HepG2 (cell line): Measurements from ENCODE around the gene HYDIN. TPM values are rescaled to one million over a fixed set of nuclear protein-coding genes. Genes with fewer than 3 reads are reported as not detected.

Source experiments
- ATAC-seq: fragments of 200-7000 bp; cut with Tn5 transposase; 3 replicates; pipeline ENCODE4 v1.9.1; 2020; ENCODE audit warnings: mild to moderate bottlenecking, moderate library complexity
- BruUV-seq: library from RNA; stranded (reverse); fragments of 400-500 nt; replicated peaks from 2 replicates; lab custom pipeline; 2021; lab: Mats Ljungman, UMichigan
- CTCF ChIA-PET: fragments of 300-600 bp; formaldehyde crosslinking; extraction: SDS; loops from one replicate; lab custom pipeline; 2021; ENCODE audit warnings: low total read pairs, inconsistent platforms, low intra/inter-chr PET ratio; lab: Yijun Ruan, JAX
- POLR2A ChIA-PET: fragments of 350-600 bp; sonication (Branson Sonifier 250); formaldehyde crosslinking; loops from one replicate; lab custom pipeline; 2020; ENCODE audit warnings: antibody characterized with exemption, inconsistent platforms; lab: Yijun Ruan, JAX
- DNase-seq: peaks from one replicate; pipeline ENCODE4 v3.0.0-alpha.2; 2015; ENCODE audit warnings: low spot score
- FAIRE-seq: peaks from 3 replicates; lab custom pipeline; 2011; peaks lifted over from hg19 to GRCh38; lab: Jason Lieb, UNC
- H2AFZ ChIP-seq: one replicate; pipeline ENCODE4 v1.6.1; 2011; ENCODE audit warnings: low read length, inconsistent platforms
- H3K27ac ChIP-seq: fragments of 300-600 bp; 3 replicates; pipeline ENCODE4 v1.8.0; 2011; ENCODE audit warnings: mixed run types, mild to moderate bottlenecking, mixed read lengths, low read length, inconsistent platforms; ENCODE audit not compliant: insufficient read depth; ENCODE audit errors: extremely low read length
- H3K27me3 ChIP-seq, 2 experiments: fragments of 200-600 bp in 1 of 2; 2 replicates in 1 of 2; 3 replicates in 1 of 2; pipeline versions ENCODE4 v1.6.0 to v1.8.0; 2011; ENCODE audit warnings: low read length in 2 of 2, mild to moderate bottlenecking in 2 of 2, moderate library complexity in 2 of 2, inconsistent platforms in 1 of 2; ENCODE audit not compliant: insufficient read depth in 2 of 2, control insufficient read depth in 1 of 2
- H3K36me3 ChIP-seq, 2 experiments: fragments of 200-600 bp in 1 of 2; replicated peaks in 1 of 2; 2 replicates in 1 of 2; 3 replicates in 1 of 2; pipeline versions ENCODE4 v1.5.1 to v1.8.0; 2011; ENCODE audit warnings: low read length in 2 of 2, inconsistent platforms in 1 of 2; ENCODE audit not compliant: insufficient read depth in 2 of 2, control insufficient read depth in 1 of 2
- H3K4me1 ChIP-seq: 2 replicates; pipeline ENCODE4 v1.5.1; 2012; ENCODE audit warnings: low read length, inconsistent platforms; ENCODE audit not compliant: insufficient read depth
- H3K4me2 ChIP-seq: 2 replicates; pipeline ENCODE4 v1.6.0; 2011; ENCODE audit warnings: low read depth, low read length, inconsistent platforms
- H3K4me3 ChIP-seq, 3 experiments: fragments of 200-600 bp in 1 of 3; sonication (generic), shearing (Covaris generic) in 1 of 3; replicated peaks in 1 of 3; 2 replicates each; pipeline ENCODE4 v1.5.1; 2011 to 2016; ENCODE audit warnings: low read length in 3 of 3, inconsistent platforms in 2 of 3, low read depth in 2 of 3, mild to moderate bottlenecking in 2 of 3, control low read depth in 1 of 3, mixed read lengths in 1 of 3; ENCODE audit not compliant: insufficient read depth in 1 of 3
- H3K79me2 ChIP-seq: one replicate; pipeline ENCODE4 v1.6.1; 2011; ENCODE audit warnings: low read length, inconsistent platforms; ENCODE audit not compliant: insufficient read depth
- H3K9ac ChIP-seq: 2 replicates; pipeline ENCODE4 v1.6.0; 2011; ENCODE audit warnings: mild to moderate bottlenecking, low read depth, low read length, inconsistent platforms; ENCODE audit not compliant: insufficient read depth
- H3K9me3 ChIP-seq: 2 replicates; pipeline ENCODE4 v1.5.1; 2012; ENCODE audit warnings: mild to moderate bottlenecking, low read length
- H4K20me1 ChIP-seq: 2 replicates; pipeline ENCODE4 v1.6.0; 2011; ENCODE audit warnings: inconsistent platforms, mild to moderate bottlenecking, low read length, moderate library complexity; ENCODE audit not compliant: insufficient read depth
- NCOA5 ChIP-seq: sonication (generic); formaldehyde crosslinking; IDR thresholded peaks from 2 replicates; pipeline ENCODE4 v1.4.0; 2020; ENCODE audit warnings: missing genetic modification reagents
- NR2F1 ChIP-seq, 2 experiments: fragments of 450-650 bp in 1 of 2; formaldehyde crosslinking in 1 of 2; IDR thresholded peaks; 2 replicates each; pipeline versions ENCODE4 v1.5.0 to v1.6.1; 2016 to 2020; ENCODE audit warnings: mild to moderate bottlenecking in 1 of 2, missing compliant biosample characterization in 1 of 2, missing genetic modification reagents in 1 of 2, moderate library complexity in 1 of 2
- PHF20 ChIP-seq: sonication (generic); formaldehyde crosslinking; IDR thresholded peaks from 2 replicates; pipeline ENCODE4 v1.5.0; 2020; ENCODE audit warnings: mild to moderate bottlenecking, missing genetic modification reagents
- RARA ChIP-seq: IDR thresholded peaks from 2 replicates; pipeline ENCODE4 v1.6.1; 2016; ENCODE audit warnings: missing genetic modification reagents, missing compliant biosample characterization
- REL ChIP-seq: sonication (generic); formaldehyde crosslinking; conservative IDR thresholded peaks from 2 replicates; pipeline ENCODE4 v1.8.0; 2022; ENCODE audit warnings: mild to moderate bottlenecking, missing genetic modification reagents, moderate library complexity
- RELA ChIP-seq: sonication (generic); formaldehyde crosslinking; IDR thresholded peaks from 2 replicates; pipeline ENCODE4 v1.4.0; 2020; ENCODE audit warnings: missing genetic modification reagents
- WGBS: methylation state at CpG from one replicate; pipeline ENCODE4 v1.1.6; 2017; ENCODE audit warnings: low lambda C conversion rate; 5-methylcytosine and 5-hydroxymethylcytosine counted together
- in situ Hi-C: cut with HindIII; loops from 2 replicates; pipeline ENCODE4 v1.10.0; 2017; ENCODE audit warnings: low pct_unique_long_range_greater_than_20kb; ENCODE audit not compliant: extremely low pct_ligation_motif_present
- intact Hi-C: fragments of 100-400 bp; cut with micrococcal nuclease; formaldehyde crosslinking; loops from one replicate; pipeline ENCODE4 v1.10.0; 2022; ENCODE audit not compliant: unreplicated experiment
- polyA plus RNA-seq, 8 experiments: library from polyadenylated mRNA; depleted of rRNA in 3 of 8; stranded (reverse) in 7 of 8; unstranded in 1 of 8; fragments of >200 nt; fragmentation: Illumina TruSeq in 4 of 8; extraction: Trizol in 4 of 8; gene quantifications; 2 replicates each; pipeline versions ENCODE4 v1.2.1 to v1.2.3, GENCODE V29; 2011 to 2016; ENCODE audit warnings: low read depth in 4 of 8, missing spikeins in 1 of 8, mixed read lengths in 1 of 8; ENCODE audit not compliant: insufficient read depth in 1 of 8
- total RNA-seq, 5 experiments: library from RNA; depleted of rRNA; stranded (reverse); fragments of >200 nt; fragmentation: Illumina TruSeq; extraction: Trizol; gene quantifications; 2 replicates each; pipeline ENCODE4 v1.2.3, GENCODE V29; 2016; ENCODE audit warnings: low read depth in 1 of 5
- TF ChIP-seq, protein P1 (sequence below): sonication (generic); formaldehyde crosslinking; IDR thresholded peaks from 2 replicates; pipeline ENCODE4 v1.4.0; 2020; ENCODE audit warnings: missing genetic modification reagents
- TF ChIP-seq, protein P2 (sequence below): sonication (generic); formaldehyde crosslinking; IDR thresholded peaks from 2 replicates; pipeline ENCODE4 v1.4.0; 2020; ENCODE audit warnings: mild to moderate bottlenecking, low read depth, missing genetic modification reagents
- TF ChIP-seq, protein P3 (sequence below): IDR thresholded peaks from 2 replicates; pipeline ENCODE4 v1.4.0; 2020; ENCODE audit warnings: mild to moderate bottlenecking, missing genetic modification reagents
- TF ChIP-seq, protein P4 (sequence below): sonication (generic); formaldehyde crosslinking; IDR thresholded peaks from 2 replicates; pipeline ENCODE4 v1.4.0; 2020; ENCODE audit warnings: missing genetic modification reagents, borderline replicate concordance

The HYDIN gene
- total and polyA plus RNA-seq, 2 of the 13 experiments (the other 11 are each of a cell fraction or from before 2014, with no cell fraction given), result not detected

DNA sequence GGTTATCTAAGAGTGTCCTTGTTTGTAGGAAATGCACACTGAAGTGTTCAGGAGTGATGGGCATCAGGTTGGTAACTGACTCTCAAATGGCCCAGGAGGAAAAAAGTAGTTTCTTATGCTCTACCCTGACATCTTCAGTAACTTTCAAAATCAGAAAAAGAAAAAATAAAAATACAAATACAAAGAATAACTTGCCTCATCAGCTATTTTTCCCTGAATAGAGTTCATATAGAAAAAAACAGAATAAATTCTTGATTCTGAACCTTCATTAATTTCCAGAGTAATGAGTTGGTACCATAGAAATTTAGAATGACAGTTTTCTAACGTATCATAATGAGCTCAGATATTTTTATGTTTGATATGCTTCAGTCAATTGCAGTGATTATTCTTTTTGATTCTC is 27.2 kb upstream of the HYDIN start (continued):
- TF ChIP-seq, protein P1, sequence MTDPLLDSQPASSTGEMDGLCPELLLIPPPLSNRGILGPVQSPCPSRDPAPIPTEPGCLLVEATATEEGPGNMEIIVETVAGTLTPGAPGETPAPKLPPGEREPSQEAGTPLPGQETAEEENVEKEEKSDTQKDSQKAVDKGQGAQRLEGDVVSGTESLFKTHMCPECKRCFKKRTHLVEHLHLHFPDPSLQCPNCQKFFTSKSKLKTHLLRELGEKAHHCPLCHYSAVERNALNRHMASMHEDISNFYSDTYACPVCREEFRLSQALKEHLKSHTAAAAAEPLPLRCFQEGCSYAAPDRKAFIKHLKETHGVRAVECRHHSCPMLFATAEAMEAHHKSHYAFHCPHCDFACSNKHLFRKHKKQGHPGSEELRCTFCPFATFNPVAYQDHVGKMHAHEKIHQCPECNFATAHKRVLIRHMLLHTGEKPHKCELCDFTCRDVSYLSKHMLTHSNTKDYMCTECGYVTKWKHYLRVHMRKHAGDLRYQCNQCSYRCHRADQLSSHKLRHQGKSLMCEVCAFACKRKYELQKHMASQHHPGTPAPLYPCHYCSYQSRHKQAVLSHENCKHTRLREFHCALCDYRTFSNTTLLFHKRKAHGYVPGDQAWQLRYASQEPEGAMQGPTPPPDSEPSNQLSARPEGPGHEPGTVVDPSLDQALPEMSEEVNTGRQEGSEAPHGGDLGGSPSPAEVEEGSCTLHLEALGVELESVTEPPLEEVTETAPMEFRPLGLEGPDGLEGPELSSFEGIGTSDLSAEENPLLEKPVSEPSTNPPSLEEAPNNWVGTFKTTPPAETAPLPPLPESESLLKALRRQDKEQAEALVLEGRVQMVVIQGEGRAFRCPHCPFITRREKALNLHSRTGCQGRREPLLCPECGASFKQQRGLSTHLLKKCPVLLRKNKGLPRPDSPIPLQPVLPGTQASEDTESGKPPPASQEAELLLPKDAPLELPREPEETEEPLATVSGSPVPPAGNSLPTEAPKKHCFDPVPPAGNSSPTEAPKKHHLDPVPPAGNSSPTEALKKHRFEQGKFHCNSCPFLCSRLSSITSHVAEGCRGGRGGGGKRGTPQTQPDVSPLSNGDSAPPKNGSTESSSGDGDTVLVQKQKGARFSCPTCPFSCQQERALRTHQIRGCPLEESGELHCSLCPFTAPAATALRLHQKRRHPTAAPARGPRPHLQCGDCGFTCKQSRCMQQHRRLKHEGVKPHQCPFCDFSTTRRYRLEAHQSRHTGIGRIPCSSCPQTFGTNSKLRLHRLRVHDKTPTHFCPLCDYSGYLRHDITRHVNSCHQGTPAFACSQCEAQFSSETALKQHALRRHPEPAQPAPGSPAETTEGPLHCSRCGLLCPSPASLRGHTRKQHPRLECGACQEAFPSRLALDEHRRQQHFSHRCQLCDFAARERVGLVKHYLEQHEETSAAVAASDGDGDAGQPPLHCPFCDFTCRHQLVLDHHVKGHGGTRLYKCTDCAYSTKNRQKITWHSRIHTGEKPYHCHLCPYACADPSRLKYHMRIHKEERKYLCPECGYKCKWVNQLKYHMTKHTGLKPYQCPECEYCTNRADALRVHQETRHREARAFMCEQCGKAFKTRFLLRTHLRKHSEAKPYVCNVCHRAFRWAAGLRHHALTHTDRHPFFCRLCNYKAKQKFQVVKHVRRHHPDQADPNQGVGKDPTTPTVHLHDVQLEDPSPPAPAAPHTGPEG (CRISPR knock-in tag), result no peak
- no peak for TF ChIP-seq NCOA5
- TF ChIP-seq RELA, result no peak
- no peak for TF ChIP-seq PHF20 (CRISPR knock-in tag)

DNA sequence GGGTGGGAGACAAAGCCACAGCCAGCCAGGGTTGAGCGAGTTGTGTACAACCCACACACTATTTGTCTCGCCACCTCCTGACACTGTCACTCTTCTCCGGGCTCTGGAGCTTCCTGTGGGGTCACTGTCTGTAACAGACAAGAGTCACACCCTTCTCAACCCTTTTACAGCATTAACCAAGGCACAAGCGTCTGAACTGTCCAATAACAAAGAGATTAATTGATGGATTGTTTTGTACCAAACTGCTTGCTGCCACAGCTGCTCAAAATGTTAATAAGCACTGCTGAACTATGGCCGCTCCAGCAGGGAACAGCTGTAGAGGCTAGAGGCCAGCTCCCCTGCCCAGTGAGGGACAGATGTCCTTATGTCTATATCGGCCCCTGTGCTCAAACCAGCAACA is 25.2 kb upstream of the HYDIN start:
- Histone ChIP-seq H2AFZ (no peak overlapping the region), H4K20me1 (no peaks in the 10 kb centered on the region), H3K27ac (no peak overlapping the region), H3K36me3 (no peaks in the 10 kb centered on the region), H3K4me3 (no peak overlapping the region), H3K4me1 (no peaks in the 10 kb centered on the region), H3K9me3 (no peaks in the 10 kb centered on the region), H3K4me2 (no peak overlapping the region), H3K9ac (no peak overlapping the region), H3K79me2 (no peaks in the 10 kb centered on the region), H3K27me3 (peaks cover 0 to 23% of the 10 kb centered on the region in 2 experiments; a peak in 2 of 5 replicates)
- DNase-seq (no peak), ATAC-seq (peak; percentile 35; the same call in 1 of the 3 replicates), FAIRE-seq (no peak)
- intact Hi-C loops, result loop anchor here (2.0 kb wide), 1 partner anchor 53 kb away; no protein-coding TSS in a partner anchor
- ChIA-PET CTCF (no interaction called here), POLR2A (no interaction called here)
- WGBS, result 0% methylated on average over 6 of the region's 6 CpGs
- BruUV-seq, result no TSS peak
- in situ Hi-C loops, result no loop called here
- TF ChIP-seq, protein P2, sequence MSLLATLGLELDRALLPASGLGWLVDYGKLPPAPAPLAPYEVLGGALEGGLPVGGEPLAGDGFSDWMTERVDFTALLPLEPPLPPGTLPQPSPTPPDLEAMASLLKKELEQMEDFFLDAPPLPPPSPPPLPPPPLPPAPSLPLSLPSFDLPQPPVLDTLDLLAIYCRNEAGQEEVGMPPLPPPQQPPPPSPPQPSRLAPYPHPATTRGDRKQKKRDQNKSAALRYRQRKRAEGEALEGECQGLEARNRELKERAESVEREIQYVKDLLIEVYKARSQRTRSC (CRISPR knock-in tag), result no peak
- no peak for TF ChIP-seq NR2F1 (CRISPR knock-in tag; IDR thresholded peaks at IDR 0.05)
- TF ChIP-seq, protein P3, sequence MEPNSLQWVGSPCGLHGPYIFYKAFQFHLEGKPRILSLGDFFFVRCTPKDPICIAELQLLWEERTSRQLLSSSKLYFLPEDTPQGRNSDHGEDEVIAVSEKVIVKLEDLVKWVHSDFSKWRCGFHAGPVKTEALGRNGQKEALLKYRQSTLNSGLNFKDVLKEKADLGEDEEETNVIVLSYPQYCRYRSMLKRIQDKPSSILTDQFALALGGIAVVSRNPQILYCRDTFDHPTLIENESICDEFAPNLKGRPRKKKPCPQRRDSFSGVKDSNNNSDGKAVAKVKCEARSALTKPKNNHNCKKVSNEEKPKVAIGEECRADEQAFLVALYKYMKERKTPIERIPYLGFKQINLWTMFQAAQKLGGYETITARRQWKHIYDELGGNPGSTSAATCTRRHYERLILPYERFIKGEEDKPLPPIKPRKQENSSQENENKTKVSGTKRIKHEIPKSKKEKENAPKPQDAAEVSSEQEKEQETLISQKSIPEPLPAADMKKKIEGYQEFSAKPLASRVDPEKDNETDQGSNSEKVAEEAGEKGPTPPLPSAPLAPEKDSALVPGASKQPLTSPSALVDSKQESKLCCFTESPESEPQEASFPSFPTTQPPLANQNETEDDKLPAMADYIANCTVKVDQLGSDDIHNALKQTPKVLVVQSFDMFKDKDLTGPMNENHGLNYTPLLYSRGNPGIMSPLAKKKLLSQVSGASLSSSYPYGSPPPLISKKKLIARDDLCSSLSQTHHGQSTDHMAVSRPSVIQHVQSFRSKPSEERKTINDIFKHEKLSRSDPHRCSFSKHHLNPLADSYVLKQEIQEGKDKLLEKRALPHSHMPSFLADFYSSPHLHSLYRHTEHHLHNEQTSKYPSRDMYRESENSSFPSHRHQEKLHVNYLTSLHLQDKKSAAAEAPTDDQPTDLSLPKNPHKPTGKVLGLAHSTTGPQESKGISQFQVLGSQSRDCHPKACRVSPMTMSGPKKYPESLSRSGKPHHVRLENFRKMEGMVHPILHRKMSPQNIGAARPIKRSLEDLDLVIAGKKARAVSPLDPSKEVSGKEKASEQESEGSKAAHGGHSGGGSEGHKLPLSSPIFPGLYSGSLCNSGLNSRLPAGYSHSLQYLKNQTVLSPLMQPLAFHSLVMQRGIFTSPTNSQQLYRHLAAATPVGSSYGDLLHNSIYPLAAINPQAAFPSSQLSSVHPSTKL (CRISPR knock-in tag), result no peak
- no peak for TF ChIP-seq REL (CRISPR knock-in tag)
- TF ChIP-seq RARA, result no peak
- TF ChIP-seq, protein P4, sequence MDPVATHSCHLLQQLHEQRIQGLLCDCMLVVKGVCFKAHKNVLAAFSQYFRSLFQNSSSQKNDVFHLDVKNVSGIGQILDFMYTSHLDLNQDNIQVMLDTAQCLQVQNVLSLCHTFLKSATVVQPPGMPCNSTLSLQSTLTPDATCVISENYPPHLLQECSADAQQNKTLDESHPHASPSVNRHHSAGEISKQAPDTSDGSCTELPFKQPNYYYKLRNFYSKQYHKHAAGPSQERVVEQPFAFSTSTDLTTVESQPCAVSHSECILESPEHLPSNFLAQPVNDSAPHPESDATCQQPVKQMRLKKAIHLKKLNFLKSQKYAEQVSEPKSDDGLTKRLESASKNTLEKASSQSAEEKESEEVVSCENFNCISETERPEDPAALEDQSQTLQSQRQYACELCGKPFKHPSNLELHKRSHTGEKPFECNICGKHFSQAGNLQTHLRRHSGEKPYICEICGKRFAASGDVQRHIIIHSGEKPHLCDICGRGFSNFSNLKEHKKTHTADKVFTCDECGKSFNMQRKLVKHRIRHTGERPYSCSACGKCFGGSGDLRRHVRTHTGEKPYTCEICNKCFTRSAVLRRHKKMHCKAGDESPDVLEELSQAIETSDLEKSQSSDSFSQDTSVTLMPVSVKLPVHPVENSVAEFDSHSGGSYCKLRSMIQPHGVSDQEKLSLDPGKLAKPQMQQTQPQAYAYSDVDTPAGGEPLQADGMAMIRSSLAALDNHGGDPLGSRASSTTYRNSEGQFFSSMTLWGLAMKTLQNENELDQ (CRISPR knock-in tag), result no peak
